CD4-positive, alpha-beta T cell (primary cell): ENCODE results near the gene PNPO. TPM values are rescaled to one million over a fixed set of nuclear protein-coding genes. Genes with fewer than 3 reads are reported as not detected.

Experiments
- ATAC-seq: fragments of 200-7000 bp; cut with Tn5 transposase; one replicate; pipeline ENCODE4 v1.10.0; 2022; ENCODE audit warnings: mild to moderate bottlenecking; ENCODE audit not compliant: poor library complexity
- CTCF ChIA-PET: fragments of 350-600 bp; sonication (Branson Sonifier 250); formaldehyde crosslinking; loops from one replicate; lab custom pipeline; 2021; ENCODE audit warnings: antibody characterized with exemption, inconsistent platforms; lab: Charles Lee
- POLR2A ChIA-PET: fragments of 350-600 bp; sonication (Branson Sonifier 250); formaldehyde crosslinking; loops from one replicate; lab custom pipeline; 2021; ENCODE audit warnings: antibody characterized with exemption, inconsistent platforms; lab: Charles Lee
- DNase-seq, 14 experiments: peaks; one replicate each; pipeline ENCODE4 v3.0.0-alpha.2; 2013 to 2020; ENCODE audit warnings: mixed read lengths in 2 of 14
- H3K27ac ChIP-seq, 2 donors: one replicate each; pipeline versions ENCODE4 v1.5.1 to v1.7.0; 2013; ENCODE audit warnings: low read length in 2 of 2, low read depth in 1 of 2, mild to moderate bottlenecking in 1 of 2
- H3K27me3 ChIP-seq, 2 experiments: 1 replicate in 1 of 2; 2 replicates in 1 of 2; pipeline versions ENCODE4 v1.6.1 to v1.7.0; 2013; ENCODE audit warnings: low read length in 2 of 2, control low read depth in 1 of 2, mild to moderate bottlenecking in 1 of 2, moderate library complexity in 1 of 2; ENCODE audit not compliant: insufficient read depth in 2 of 2, control insufficient read depth in 1 of 2
- H3K36me3 ChIP-seq: one replicate; pipeline ENCODE4 v1.6.1; 2013; ENCODE audit warnings: low read length, control low read depth; ENCODE audit not compliant: insufficient read depth
- H3K4me1 ChIP-seq: one replicate; pipeline ENCODE4 v1.6.1; 2013; ENCODE audit warnings: low read length, control low read depth; ENCODE audit not compliant: insufficient read depth
- H3K4me3 ChIP-seq: one replicate; pipeline ENCODE4 v1.5.1; 2013; ENCODE audit warnings: mild to moderate bottlenecking, low read length, moderate library complexity
- H3K9me3 ChIP-seq, 2 experiments: 1 replicate in 1 of 2; 2 replicates in 1 of 2; pipeline versions ENCODE4 v1.6.1 to v1.7.0; 2013; ENCODE audit warnings: low read length in 2 of 2, mild to moderate bottlenecking in 2 of 2, control low read depth in 1 of 2, moderate library complexity in 1 of 2; ENCODE audit not compliant: control insufficient read depth in 1 of 2, insufficient read depth in 1 of 2
- H3K27ac Mint-ChIP-seq: one replicate; pipeline ENCODE4 v1.8.0; 2020; ENCODE audit warnings: mixed read lengths
- H3K27me3 Mint-ChIP-seq: one replicate; pipeline ENCODE4 v1.8.0; 2021; ENCODE audit warnings: mixed read lengths
- H3K36me3 Mint-ChIP-seq: one replicate; pipeline ENCODE4 v1.8.0; 2021; ENCODE audit warnings: low read depth, mixed read lengths
- H3K4me1 Mint-ChIP-seq: one replicate; pipeline ENCODE4 v1.8.0; 2021; ENCODE audit warnings: low read depth, mixed read lengths
- H3K4me3 Mint-ChIP-seq: one replicate; pipeline ENCODE4 v1.8.0; 2020; ENCODE audit warnings: mild to moderate bottlenecking, mixed read lengths
- H3K9me3 Mint-ChIP-seq: one replicate; pipeline ENCODE4 v1.8.0; 2020; ENCODE audit warnings: mixed read lengths
- intact Hi-C, 2 experiments: fragments of 100-400 bp; cut with DNase I in 1 of 2; cut with micrococcal nuclease in 1 of 2; formaldehyde crosslinking; loops; one replicate each; pipeline versions ENCODE4 v1.15.1 to v1.9.0; 2023 to 2025; cut with DNase I, micrococcal nuclease
- total RNA-seq, 174 experiments: library from RNA in 2 of 174; stranded (reverse) in 2 of 174; gene quantifications; one replicate each; pipeline ENCODE4 v1.2.3 and lab custom pipeline; 2021 to 2026
- TF ChIP-seq, protein P1 (sequence below): fragments of 200-600 bp; IDR thresholded peaks from one replicate; pipeline ENCODE4 v1.8.0; 2022; ENCODE audit warnings: antibody characterized with exemption, mild to moderate bottlenecking

The PNPO gene
- total RNA-seq, 2 experiments from 2014 or later = 2.2 to 2.4 TPM

DNA sequence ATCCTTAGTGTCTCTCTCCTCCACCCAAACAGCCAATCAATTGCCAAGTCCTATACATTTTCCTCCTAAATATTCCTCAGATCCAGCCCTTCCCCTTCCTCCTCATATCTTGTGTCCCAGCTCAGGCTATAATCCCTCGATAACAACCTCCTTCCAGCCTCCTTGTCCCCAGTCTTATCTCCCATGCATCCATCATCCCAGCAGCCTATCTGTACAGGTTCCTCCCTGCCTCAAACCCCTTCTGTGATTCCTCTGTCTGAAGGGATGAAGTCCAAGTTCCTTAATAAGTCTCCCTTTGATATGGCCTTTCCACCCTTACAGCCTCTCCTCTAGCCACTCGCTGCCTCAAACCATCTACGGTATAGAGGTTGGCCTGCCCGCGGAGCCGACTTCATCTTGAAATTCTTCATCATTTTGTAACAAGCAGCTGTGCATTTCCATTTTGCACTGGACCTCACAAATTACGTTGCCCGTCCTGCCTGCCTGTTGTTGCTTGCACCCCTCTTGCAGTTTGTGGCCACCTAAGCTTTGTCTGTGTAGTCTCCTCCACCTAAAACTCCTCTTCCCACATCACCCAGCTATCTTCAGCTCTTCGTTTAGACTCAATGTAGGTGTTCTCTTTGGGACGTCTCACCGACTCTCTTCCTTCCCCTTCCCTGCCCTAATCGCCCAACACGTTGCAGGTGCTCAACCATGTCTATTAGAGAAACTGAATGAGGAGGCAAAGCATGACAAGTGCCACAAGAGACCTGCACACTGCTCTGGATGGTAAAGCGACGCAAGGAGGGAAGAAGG lies 28.8 kb downstream of the PNPO start:
- ChIA-PET POLR2A (interaction anchor here (1.0 to 2.6 kb wide), 15 partner anchors 11 to 320 kb away, joined by 3 to 56 read pairs (median 5); partner anchors contain the start of genes KPNB1, LRRC46, MRPL10 and NFE2L1), CTCF (interaction anchor here (0.7 to 3.8 kb wide), 17 partner anchors 11 to 141 kb away, joined by 3 to 70 read pairs (median 6); partner anchors contain the start of genes LRRC46, MRPL10, PNPO and SCRN2)
- H3K9me3 ChIP-seq = no peaks in the 10 kb centered on the region
- H3K4me3 Mint-ChIP-seq = peak overlapping the region; percentile 99
- H3K4me1 Mint-ChIP-seq = peaks cover 26% of the 10 kb centered on the region
- peak overlapping the region; percentile 86 for H3K27ac Mint-ChIP-seq
- intact Hi-C loops = loop anchor here (1.0 to 5.0 kb wide), 8 partner anchors 18 to 318 kb away; partner anchors contain the start of genes PNPO (in 2 of the 2), SCRN2 (in 1 of the 2) and SP2 (in 1 of the 2)
- H3K27ac ChIP-seq = no peak overlapping the region
- no peaks in the 10 kb centered on the region for H3K27me3 Mint-ChIP-seq
- peaks cover 26% of the 10 kb centered on the region for H3K36me3 Mint-ChIP-seq
- H3K4me3 ChIP-seq = peak overlapping the region; percentile 99
- peak in 1 of 14 experiments; percentile 16 for DNase-seq
- TF ChIP-seq, protein P1, sequence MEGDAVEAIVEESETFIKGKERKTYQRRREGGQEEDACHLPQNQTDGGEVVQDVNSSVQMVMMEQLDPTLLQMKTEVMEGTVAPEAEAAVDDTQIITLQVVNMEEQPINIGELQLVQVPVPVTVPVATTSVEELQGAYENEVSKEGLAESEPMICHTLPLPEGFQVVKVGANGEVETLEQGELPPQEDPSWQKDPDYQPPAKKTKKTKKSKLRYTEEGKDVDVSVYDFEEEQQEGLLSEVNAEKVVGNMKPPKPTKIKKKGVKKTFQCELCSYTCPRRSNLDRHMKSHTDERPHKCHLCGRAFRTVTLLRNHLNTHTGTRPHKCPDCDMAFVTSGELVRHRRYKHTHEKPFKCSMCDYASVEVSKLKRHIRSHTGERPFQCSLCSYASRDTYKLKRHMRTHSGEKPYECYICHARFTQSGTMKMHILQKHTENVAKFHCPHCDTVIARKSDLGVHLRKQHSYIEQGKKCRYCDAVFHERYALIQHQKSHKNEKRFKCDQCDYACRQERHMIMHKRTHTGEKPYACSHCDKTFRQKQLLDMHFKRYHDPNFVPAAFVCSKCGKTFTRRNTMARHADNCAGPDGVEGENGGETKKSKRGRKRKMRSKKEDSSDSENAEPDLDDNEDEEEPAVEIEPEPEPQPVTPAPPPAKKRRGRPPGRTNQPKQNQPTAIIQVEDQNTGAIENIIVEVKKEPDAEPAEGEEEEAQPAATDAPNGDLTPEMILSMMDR = no peak
- ATAC-seq = no peak
- peaks cover 16% of the 10 kb centered on the region for H3K36me3 ChIP-seq
- H3K27me3 ChIP-seq = no peaks in the 10 kb centered on the region
- H3K9me3 Mint-ChIP-seq = no peaks in the 10 kb centered on the region
- peaks cover 26% of the 10 kb centered on the region for H3K4me1 ChIP-seq

DNA sequence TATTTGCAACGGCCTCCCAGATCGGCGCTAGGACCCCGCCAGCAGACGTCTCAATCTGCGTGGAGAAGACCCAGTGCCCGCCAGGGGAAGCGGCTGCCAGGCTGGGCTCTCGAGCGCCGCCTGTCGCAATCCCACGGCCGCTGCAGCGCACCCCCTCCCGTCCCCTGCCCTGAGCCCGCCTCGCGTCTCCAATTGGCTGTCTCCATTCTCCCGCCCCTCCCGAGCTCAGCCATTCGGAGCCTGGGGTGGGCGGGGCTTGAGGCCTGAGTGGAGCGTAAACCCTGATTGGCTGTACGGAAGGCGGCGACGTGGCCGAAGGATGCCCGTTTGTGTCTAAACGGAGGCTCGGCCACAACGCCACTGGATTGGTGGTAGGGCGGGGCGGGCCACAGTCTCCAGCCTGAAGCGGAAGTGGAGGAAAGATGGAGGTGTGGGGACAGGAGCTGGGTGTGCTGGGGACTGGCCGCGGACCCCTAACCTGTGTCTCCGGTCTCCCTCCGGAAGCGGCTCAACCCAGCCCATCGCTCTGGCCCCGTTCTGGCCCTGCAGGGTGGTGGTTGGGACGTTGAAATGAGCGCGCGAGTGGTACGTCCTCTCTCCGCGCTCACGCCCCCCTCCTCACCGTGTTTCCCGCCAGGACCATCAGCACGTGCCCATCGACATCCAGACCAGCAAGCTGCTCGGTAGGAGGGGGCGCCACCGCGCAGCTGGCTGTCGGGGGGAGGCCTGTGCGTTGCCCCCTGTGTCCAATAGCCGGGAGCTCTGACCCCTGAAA lies 29.5 kb downstream of the PNPO start, which contains the start of gene CDK5RAP3:
TSS of gene CDK5RAP3 (plus strand) at position 389 of the 775 bp plus-strand sequence. CDS start at position 423, 34 bp downstream.
- no peaks in the 10 kb centered on the region for H3K27me3 Mint-ChIP-seq
- no peaks in the 10 kb centered on the region for H3K27me3 ChIP-seq
- peaks cover 26% of the 10 kb centered on the region for H3K4me1 Mint-ChIP-seq
- peak; percentile 98 for ATAC-seq
- POLR2A ChIA-PET = interaction anchor here (0.9 to 2.6 kb wide), 19 partner anchors 11 to 321 kb away, joined by 3 to 56 read pairs (median 5); partner anchors contain the start of genes KPNB1, LRRC46, MRPL10 and NFE2L1
- peak; percentile 95 to 99 (median 98) for DNase-seq
- H3K27ac Mint-ChIP-seq = peak within 1 kb of the TSS; percentile 86
- intact Hi-C loops = loop anchor here (1.0 to 5.0 kb wide), 8 partner anchors 22 to 319 kb away; partner anchors contain the start of genes PNPO (in 2 of the 2), SCRN2 (in 1 of the 2) and SP2 (in 1 of the 2)
- H3K36me3 Mint-ChIP-seq = peaks cover 33% of the 10 kb centered on the region
- H3K27ac ChIP-seq = peak within 1 kb of the TSS; percentile 32 to 72
- peaks cover 26% of the 10 kb centered on the region for H3K4me1 ChIP-seq
- H3K4me3 Mint-ChIP-seq = peak within 1 kb of the TSS; percentile 99
- no peaks in the 10 kb centered on the region for H3K9me3 Mint-ChIP-seq
- peak within 1 kb of the TSS; percentile 99 for H3K4me3 ChIP-seq
- CTCF ChIA-PET = interaction anchor here (0.6 to 3.8 kb wide), 28 partner anchors 12 to 141 kb away, joined by 3 to 70 read pairs (median 4); partner anchors contain the start of genes LRRC46, MRPL10, PNPO and PRR15L
- TF ChIP-seq, protein P1 = peak; percentile 92
- H3K36me3 ChIP-seq = peaks cover 24% of the 10 kb centered on the region
- no peaks in the 10 kb centered on the region for H3K9me3 ChIP-seq

DNA sequence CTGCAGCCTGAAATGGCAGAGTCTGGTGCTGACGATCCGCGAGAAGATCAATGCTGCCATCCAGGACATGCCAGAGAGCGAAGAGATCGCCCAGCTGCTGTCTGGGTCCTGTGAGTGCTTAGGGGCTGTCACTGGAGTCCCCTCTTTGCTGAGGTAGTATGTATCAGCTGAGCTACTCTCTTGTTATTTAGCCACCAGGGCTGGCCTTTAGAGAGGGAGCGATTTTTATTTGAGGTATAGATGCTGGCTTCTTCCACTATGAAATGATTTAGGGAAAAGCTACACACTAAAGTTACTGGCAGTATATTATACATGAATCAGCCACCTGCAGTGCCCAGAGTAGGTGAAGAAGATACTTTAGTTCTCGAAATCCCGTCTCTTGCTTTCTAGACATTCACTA lies 32.2 kb downstream of the PNPO start:
- POLR2A ChIA-PET = interaction anchor here (0.6 kb wide), 1 partner anchor 33 kb away, joined by 3 read pairs; no protein-coding TSS in a partner anchor
- no peak for ATAC-seq

More for the DNA sequence above, 32.2 kb downstream of the PNPO start:
- no peak for DNase-seq
- H3K4me3 Mint-ChIP-seq = peak overlapping the region; percentile 40
- peaks cover 43% of the 10 kb centered on the region for H3K36me3 ChIP-seq
- H3K4me3 ChIP-seq = no peak overlapping the region
- intact Hi-C loops = loop anchor here in 1 of 2 experiments (2.0 to 5.0 kb wide), 2 partner anchors 75 to 321 kb away; partner anchors contain the start of gene NFE2L1
- H3K9me3 ChIP-seq = no peaks in the 10 kb centered on the region
- peaks cover 54% of the 10 kb centered on the region for H3K36me3 Mint-ChIP-seq
- H3K27ac Mint-ChIP-seq = no peak overlapping the region
- CTCF ChIA-PET = no interaction called here
- TF ChIP-seq, protein P1 = no peak
- no peaks in the 10 kb centered on the region for H3K9me3 Mint-ChIP-seq
- no peaks in the 10 kb centered on the region for H3K27me3 Mint-ChIP-seq
- H3K4me1 Mint-ChIP-seq = peaks cover 26% of the 10 kb centered on the region
- H3K4me1 ChIP-seq = peaks cover 26% of the 10 kb centered on the region
- no peaks in the 10 kb centered on the region for H3K27me3 ChIP-seq
- H3K27ac ChIP-seq = no peak overlapping the region
